H1 (cell line): ENCODE data around the gene DCUN1D4. TPM values are rescaled to one million over a fixed set of nuclear protein-coding genes. Genes with fewer than 3 reads are reported as not detected.

Experiments
- CTCF ChIA-PET: fragments of 300-600 bp; sonication (Branson Sonifier 250); formaldehyde crosslinking; loops from one replicate; lab custom pipeline; 2021; ENCODE audit not compliant: partially characterized antibody; lab: Charles Lee
- POLR2A ChIA-PET: fragments of 300-600 bp; sonication (Branson Sonifier 250); formaldehyde crosslinking; loops from one replicate; lab custom pipeline; 2021; ENCODE audit warnings: inconsistent platforms; ENCODE audit not compliant: partially characterized antibody; lab: Charles Lee
- DNase-seq, 2 experiments: peaks; one replicate each; pipeline versions ENCODE4 v3.0.0 to v3.0.0-alpha.2; 2010 to 2022; ENCODE audit warnings: low spot score in 2 of 2, low read depth in 1 of 2, mixed read lengths in 1 of 2
- FAIRE-seq: peaks from 2 replicates; lab custom pipeline; 2011; peaks lifted over from hg19 to GRCh38; lab: Jason Lieb, UNC
- H2AFZ ChIP-seq: 2 replicates; pipeline ENCODE4 v1.8.1; 2012; ENCODE audit warnings: low read length, inconsistent platforms
- H2AK5ac ChIP-seq: 2 replicates; pipeline ENCODE4 v1.6.1; 2013; ENCODE audit warnings: low read depth, low read length
- H2BK120ac ChIP-seq: replicated peaks from 2 replicates; pipeline ENCODE3; 2013; ENCODE audit warnings: low read depth, low read length, inconsistent platforms
- H2BK12ac ChIP-seq: 2 replicates; pipeline ENCODE4 v1.6.1; 2013; ENCODE audit warnings: low read depth, low read length
- H2BK15ac ChIP-seq: 2 replicates; pipeline ENCODE4 v1.6.1; 2013; ENCODE audit warnings: low read length
- H2BK20ac ChIP-seq: 2 replicates; pipeline ENCODE4 v1.6.1; 2013; ENCODE audit warnings: low read length
- H2BK5ac ChIP-seq: 2 replicates; pipeline ENCODE4 v1.6.1; 2013; ENCODE audit warnings: low read depth, low read length
- H3K14ac ChIP-seq: 2 replicates; pipeline ENCODE4 v1.6.1; 2013; ENCODE audit warnings: inconsistent platforms; ENCODE audit not compliant: insufficient read length
- H3K18ac ChIP-seq: 2 replicates; pipeline ENCODE4 v1.6.1; 2013; ENCODE audit warnings: low read length; ENCODE audit errors: extremely low read depth
- H3K23ac ChIP-seq: 2 replicates; pipeline ENCODE4 v1.6.1; 2013; ENCODE audit warnings: inconsistent platforms; ENCODE audit not compliant: insufficient read length
- H3K23me2 ChIP-seq: 2 replicates; pipeline ENCODE4 v1.6.1; 2013; ENCODE audit warnings: low read depth, low read length
- H3K27ac ChIP-seq: 2 replicates; pipeline ENCODE4 v1.6.1; 2011; ENCODE audit warnings: low read depth, low read length, inconsistent platforms
- H3K27me3 ChIP-seq, 4 experiments: replicated peaks in 1 of 4; 1 replicate in 1 of 4; 2 replicates in 3 of 4; pipeline versions ENCODE4 v1.6.1 to v1.8.1; 2011 to 2013; ENCODE audit warnings: low read length in 3 of 4, mild to moderate bottlenecking in 3 of 4, inconsistent platforms in 2 of 4, mixed read lengths in 2 of 4, moderate library complexity in 1 of 4; ENCODE audit not compliant: control insufficient read depth in 3 of 4, insufficient read depth in 3 of 4; ENCODE audit errors: extremely low read depth in 1 of 4
- H3K36me3 ChIP-seq, 4 experiments: 2 replicates each; pipeline versions ENCODE4 v1.6.1 to v1.8.1; 2011 to 2013; ENCODE audit warnings: mild to moderate bottlenecking in 4 of 4, low read length in 3 of 4, moderate library complexity in 2 of 4, control low read depth in 1 of 4, inconsistent platforms in 1 of 4; ENCODE audit not compliant: insufficient read depth in 4 of 4, control insufficient read depth in 2 of 4
- H3K4ac ChIP-seq: replicated peaks from 2 replicates; pipeline ENCODE3; 2013; ENCODE audit warnings: low read length, low read depth, mixed read lengths, inconsistent platforms; ENCODE audit not compliant: insufficient read length
- H3K4me1 ChIP-seq, 4 experiments: replicated peaks in 1 of 4; 1 replicate in 1 of 4; 2 replicates in 3 of 4; pipeline versions ENCODE4 v1.6.1 to v1.8.1; 2011 to 2013; ENCODE audit warnings: low read length in 3 of 4, inconsistent platforms in 2 of 4, mixed read lengths in 1 of 4; ENCODE audit not compliant: insufficient read depth in 4 of 4, control insufficient read depth in 3 of 4
- H3K4me2 ChIP-seq, 2 experiments: 2 replicates each; pipeline versions ENCODE4 v1.6.1 to v1.8.1; 2011 to 2013; ENCODE audit warnings: low read depth in 2 of 2, low read length in 2 of 2, control low read depth in 1 of 2, inconsistent platforms in 1 of 2, mild to moderate bottlenecking in 1 of 2; ENCODE audit not compliant: insufficient read depth in 1 of 2
- H3K4me3 ChIP-seq, 4 experiments: fragments of 200-600, 300-600 bp in 1 of 4; sonication (generic), shearing (Covaris generic), sonication (Bioruptor Twin) in 1 of 4; 2 replicates each; pipeline versions ENCODE4 v1.5.1 to v1.8.1; 2011 to 2016; ENCODE audit warnings: low read length in 4 of 4, low read depth in 3 of 4, control low read depth in 2 of 4, inconsistent platforms in 2 of 4, mild to moderate bottlenecking in 2 of 4, mixed read lengths in 1 of 4, moderate library complexity in 1 of 4; ENCODE audit not compliant: insufficient read depth in 2 of 4; ENCODE audit errors: extremely low read depth in 1 of 4
- H3K56ac ChIP-seq: replicated peaks from 2 replicates; pipeline ENCODE3; 2013; ENCODE audit warnings: low read depth, mild to moderate bottlenecking, mixed read lengths, low read length, inconsistent platforms; ENCODE audit not compliant: insufficient read length
- H3K79me1 ChIP-seq: 2 replicates; pipeline ENCODE4 v1.6.1; 2013; ENCODE audit warnings: low read depth, low read length, control low read depth
- H3K79me2 ChIP-seq, 2 experiments: 2 replicates each; pipeline versions ENCODE4 v1.6.1 to v1.8.1; 2012 to 2013; ENCODE audit warnings: low read length in 2 of 2, mild to moderate bottlenecking in 2 of 2, inconsistent platforms in 1 of 2; ENCODE audit not compliant: insufficient read depth in 2 of 2, control insufficient read depth in 1 of 2
- H3K9ac ChIP-seq, 4 experiments: replicated peaks in 1 of 4; 1 replicate in 1 of 4; 2 replicates in 3 of 4; pipeline versions ENCODE4 v1.6.1 to v1.8.1; 2011 to 2013; ENCODE audit warnings: low read depth in 3 of 4, low read length in 3 of 4, control low read depth in 2 of 4, mild to moderate bottlenecking in 2 of 4, moderate library complexity in 2 of 4, inconsistent platforms in 1 of 4; ENCODE audit errors: extremely low read depth in 1 of 4
- H3K9me3 ChIP-seq, 2 experiments: 2 replicates each; pipeline versions ENCODE4 v1.6.1 to v1.8.1; 2012 to 2013; ENCODE audit warnings: mild to moderate bottlenecking in 2 of 2, moderate library complexity in 2 of 2, control low read depth in 1 of 2, inconsistent platforms in 1 of 2, low read depth in 1 of 2, low read length in 1 of 2, mixed read lengths in 1 of 2; ENCODE audit not compliant: insufficient read depth in 2 of 2
- H4K20me1 ChIP-seq, 2 experiments: replicated peaks in 1 of 2; 2 replicates each; pipeline versions ENCODE3 to v1.8.1; 2011 to 2013; ENCODE audit warnings: inconsistent platforms in 2 of 2, low read length in 2 of 2, mild to moderate bottlenecking in 1 of 2; ENCODE audit not compliant: insufficient read depth in 2 of 2, control insufficient read depth in 1 of 2
- H4K5ac ChIP-seq: 2 replicates; pipeline ENCODE4 v1.6.1; 2013; ENCODE audit warnings: low read length, low read depth, mixed read lengths, inconsistent platforms; ENCODE audit not compliant: insufficient read length
- H4K8ac ChIP-seq: 2 replicates; pipeline ENCODE4 v1.8.0; 2013; ENCODE audit warnings: mild to moderate bottlenecking, moderate library complexity, low read length, inconsistent platforms; ENCODE audit not compliant: insufficient read depth; ENCODE audit errors: extremely low read depth
- H4K91ac ChIP-seq: replicated peaks from 2 replicates; pipeline ENCODE3; 2013; ENCODE audit warnings: low read length, mixed read lengths, inconsistent platforms; ENCODE audit not compliant: insufficient read length
- BCL11A ChIP-seq, 2 experiments: IDR thresholded peaks; one replicate each; pipeline ENCODE4 v1.6.1; 2011; ENCODE audit warnings: low read depth in 2 of 2, low read length in 2 of 2, mild to moderate bottlenecking in 2 of 2
- CBX5 ChIP-seq: fragments of 300-800, 300-1000 bp; sonication (generic); IDR thresholded peaks from 2 replicates; pipeline ENCODE4 v1.7.1; 2016; ENCODE audit warnings: antibody characterized with exemption, low read length, low read depth
- EGR1 ChIP-seq: IDR thresholded peaks from 2 replicates; pipeline ENCODE4 v1.6.1; 2011; ENCODE audit warnings: low read depth, low read length, borderline replicate concordance
- GABPA ChIP-seq: IDR thresholded peaks from 2 replicates; pipeline ENCODE4 v1.6.1; 2011; ENCODE audit warnings: mild to moderate bottlenecking, low read length, moderate library complexity, borderline replicate concordance; ENCODE audit not compliant: insufficient read depth
- HDAC6 ChIP-seq: IDR thresholded peaks from one replicate; pipeline ENCODE4 v1.7.1; 2012; ENCODE audit warnings: low read depth, mild to moderate bottlenecking, inconsistent platforms, low read length, moderate library complexity
- MAFK ChIP-seq: IDR thresholded peaks from 2 replicates; pipeline ENCODE4 v1.6.1; 2012; ENCODE audit warnings: low read depth, mild to moderate bottlenecking, improper control_type of control experiment, low read length
- NRF1 ChIP-seq: IDR thresholded peaks from 2 replicates; pipeline ENCODE4 v1.6.1; 2011; ENCODE audit warnings: mild to moderate bottlenecking, low read depth, low read length, improper control_type of control experiment
- RFX5 ChIP-seq: IDR thresholded peaks from 2 replicates; pipeline ENCODE4 v1.6.1; 2011; ENCODE audit warnings: low read depth, low read length, improper control_type of control experiment, borderline replicate concordance
- SIRT6 ChIP-seq: IDR thresholded peaks from one replicate; pipeline ENCODE4 v1.7.1; 2012; ENCODE audit warnings: low read length, inconsistent platforms
- SIX5 ChIP-seq: IDR thresholded peaks from 2 replicates; pipeline ENCODE4 v1.6.1; 2011; ENCODE audit warnings: mild to moderate bottlenecking, low read depth, low read length
- SP1 ChIP-seq: IDR thresholded peaks from 2 replicates; pipeline ENCODE4 v1.6.1; 2011; ENCODE audit warnings: low read depth, low read length
- SP2 ChIP-seq: IDR thresholded peaks from 2 replicates; pipeline ENCODE4 v1.6.1; 2012; ENCODE audit warnings: mild to moderate bottlenecking, low read length, inconsistent platforms
- USF2 ChIP-seq: IDR thresholded peaks from 2 replicates; pipeline ENCODE4 v1.6.1; 2011; ENCODE audit warnings: low read length, improper control_type of control experiment
- YY1 ChIP-seq: IDR thresholded peaks from 2 replicates; pipeline ENCODE4 v1.6.1; 2011; ENCODE audit warnings: low read depth, mild to moderate bottlenecking, low read length
- whole genome bisulfite sequencing, 2 experiments: shearing (Covaris generic) in 1 of 2; methylation state at CpG; one replicate each; pipeline versions ENCODE4 v1.1.6 to v1.1.7; 2013 to 2015; ENCODE audit warnings: low lambda C conversion rate in 2 of 2, mixed read lengths in 2 of 2, inconsistent platforms in 1 of 2, low coverage in 1 of 2, missing lambda C conversion rate in 1 of 2; ENCODE audit not compliant: insufficient replicate concordance in 2 of 2, insufficient coverage in 1 of 2, insufficient read length in 1 of 2; ENCODE audit errors: extremely low coverage in 1 of 2, missing lambda C conversion rate in 1 of 2; 5-methylcytosine and 5-hydroxymethylcytosine counted together
- polyA plus RNA-seq, 7 experiments: library from polyadenylated mRNA; depleted of rRNA in 3 of 7; stranded (reverse) in 5 of 7; unstranded in 2 of 7; fragments of >200 nt in 5 of 7; fragments of 200-250 nt in 2 of 7; gene quantifications; 1 replicate in 5 of 7; 2 replicates in 1 of 7; 4 replicates in 1 of 7; pipeline versions ENCODE4 v1.2.1 to v1.2.3, GENCODE V29; 2011 to 2013; ENCODE audit warnings: missing spikeins in 2 of 7, mixed read lengths in 2 of 7
- total RNA-seq: library from RNA; stranded (reverse); fragmentation: NEBNext Ultra II Directional; extraction: Animal tissue kit (Norgen Biotek cat#: 25700); gene quantifications from 2 replicates; pipeline ENCODE4 v1.2.1, GENCODE V29; 2021

The DCUN1D4 gene
- total and polyA plus RNA-seq, 2 of the 8 experiments (the other 6 are each of a cell fraction or from before 2014, with no cell fraction given) = 22.9 to 55.9 TPM

- H4K20me1 ChIP-seq = no peaks in the 10 kb centered on the region
- H3K14ac ChIP-seq = no peak overlapping the region
- no peak overlapping the region for H3K56ac ChIP-seq
- no peak overlapping the region for H2BK120ac ChIP-seq
- no peak for FAIRE-seq
- H3K9ac ChIP-seq = no peak overlapping the region
- no peak overlapping the region for H3K27ac ChIP-seq
- ChIA-PET POLR2A (no interaction called here), CTCF (interaction anchor here (0.8 kb wide), 1 partner anchor 18 kb away, joined by 3 read pairs; no protein-coding TSS in a partner anchor)
- no peak overlapping the region for H2BK15ac ChIP-seq
- no peak overlapping the region for H4K91ac ChIP-seq
- H3K23ac ChIP-seq = no peak overlapping the region
- H3K9me3 ChIP-seq = peaks cover 0 to 4% of the 10 kb centered on the region in 2 experiments; a peak in 2 of 4 replicates
- H3K23me2 ChIP-seq = no peaks in the 10 kb centered on the region
- H2BK20ac ChIP-seq = no peak overlapping the region
- peak overlapping the region; percentile 58; the same call in 1 of the 2 replicates for H2AFZ ChIP-seq
- H3K36me3 ChIP-seq = no peaks in the 10 kb centered on the region
- no peak overlapping the region for H3K4me3 ChIP-seq
- no peak overlapping the region for H3K4ac ChIP-seq
- no peak overlapping the region for H4K8ac ChIP-seq
- H2BK12ac ChIP-seq = no peak overlapping the region
- WGBS, 2 experiments = 92% methylated on average over 4 of the region's 4 CpGs; no CpG with 5 or more reads in 1 of the 2 experiments
- no peak overlapping the region for H3K18ac ChIP-seq
- no peak overlapping the region for H3K4me2 ChIP-seq
- H4K5ac ChIP-seq = no peak overlapping the region
- no peaks in the 10 kb centered on the region for H3K79me2 ChIP-seq
- no peaks in the 10 kb centered on the region for H3K4me1 ChIP-seq
- H2BK5ac ChIP-seq = no peak overlapping the region
- H3K79me1 ChIP-seq = no peaks in the 10 kb centered on the region
- DNase-seq = no peak
- H2AK5ac ChIP-seq = no peak overlapping the region
- H3K27me3 ChIP-seq = no peaks in the 10 kb centered on the region
- TF ChIP-seq RFX5 (no peak), EGR1 (no peak), MAFK (no peak), CBX5 (no peak), HDAC6 (no peak), SP1 (no peak), YY1 (no peak), SP2 (no peak), SIX5 (no peak), BCL11A (IDR thresholded peaks at IDR 0.05; ENCODE audit: low read depth in 2 of 2, low read length in 2 of 2) (no peak), SIRT6 (no peak), NRF1 (no peak), GABPA (no peak), USF2 (no peak)
Observed at GRCh38 chr4:51963841-51964517, 121.0 kb downstream of the DCUN1D4 start.
